Endothelial cell (in vitro differentiated cells): ENCODE results near the gene SWI5. TPM values are rescaled to one million over a fixed set of nuclear protein-coding genes. Genes with fewer than 3 reads are reported as not detected.
A peak's percentile ranks its signal among the peaks of the same experiment; 100 is the strongest.

Source experiments
- DNase-seq: peaks from one replicate; pipeline ENCODE4 v3.0.0; 2021; ENCODE audit warnings: low spot score
- H3K27ac Mint-ChIP-seq: one replicate; pipeline ENCODE4 v1.8.0; 2021; ENCODE audit warnings: mixed read lengths, inconsistent platforms; ENCODE audit not compliant: unreplicated experiment
- H3K27me3 Mint-ChIP-seq: one replicate; pipeline ENCODE4 v1.8.0; 2021; ENCODE audit warnings: mild to moderate bottlenecking, moderate library complexity, mixed read lengths, inconsistent platforms; ENCODE audit not compliant: unreplicated experiment
- H3K36me3 Mint-ChIP-seq: one replicate; pipeline ENCODE4 v1.8.0; 2021; ENCODE audit warnings: mild to moderate bottlenecking, low read depth, mixed read lengths, inconsistent platforms; ENCODE audit not compliant: unreplicated experiment
- H3K4me1 Mint-ChIP-seq: one replicate; pipeline ENCODE4 v1.8.0; 2021; ENCODE audit warnings: mild to moderate bottlenecking, mixed read lengths, inconsistent platforms; ENCODE audit not compliant: unreplicated experiment
- H3K4me3 Mint-ChIP-seq: one replicate; pipeline ENCODE4 v1.8.0; 2021; ENCODE audit warnings: mild to moderate bottlenecking, mixed read lengths, inconsistent platforms; ENCODE audit not compliant: unreplicated experiment
- H3K9me3 Mint-ChIP-seq: one replicate; pipeline ENCODE4 v1.8.0; 2021; ENCODE audit warnings: mixed read lengths, inconsistent platforms; ENCODE audit not compliant: unreplicated experiment
- total RNA-seq: library from RNA; stranded (reverse); fragmentation: NEBNext Ultra II Directional; extraction: Animal tissue kit (Norgen Biotek cat#: 25700); gene quantifications from one replicate; pipeline ENCODE4 v1.2.1, GENCODE V29; 2021; ENCODE audit not compliant: unreplicated experiment
- TF ChIP-seq, protein P1 (sequence below): fragments of 200-600 bp; sonication (generic); IDR thresholded peaks from one replicate; pipeline ENCODE4 v1.5.0; 2021; ENCODE audit warnings: antibody characterized with exemption; ENCODE audit not compliant: unreplicated experiment

The SWI5 gene
- total RNA-seq, 1 donor from 2014 or later: 26.8 TPM

DNA sequence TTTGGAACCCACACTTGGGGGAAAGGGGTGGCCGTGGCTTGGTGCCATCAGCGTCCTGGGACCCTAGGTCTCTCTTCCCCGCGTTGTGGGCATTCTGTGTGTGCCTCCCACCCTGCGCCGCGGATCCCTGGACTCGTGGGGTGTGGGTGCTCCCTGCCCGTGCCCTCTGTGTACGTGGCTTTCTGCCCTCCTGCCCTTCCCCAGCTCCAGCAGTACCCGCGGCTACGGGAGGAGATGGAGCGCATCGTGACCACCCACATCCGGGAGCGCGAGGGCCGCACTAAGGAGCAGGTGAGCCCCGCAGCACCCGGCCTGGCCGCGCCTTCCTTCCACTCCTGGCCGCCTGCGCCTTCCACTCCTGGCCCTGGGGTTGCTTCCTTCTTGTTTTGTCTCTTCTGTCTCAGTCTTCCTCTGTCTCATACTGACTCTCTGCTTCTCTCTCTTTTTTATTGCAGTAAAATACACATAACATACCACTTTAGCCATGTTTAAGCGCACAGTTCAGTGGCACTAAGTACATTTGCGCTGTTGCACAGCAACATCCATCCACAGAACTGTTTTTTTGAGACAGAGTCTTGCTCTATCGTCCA is 42.2 kb upstream of the SWI5 start:
- Mint-ChIP-seq H3K36me3 (no peaks in the 10 kb centered on the region), H3K4me3 (no peak overlapping the region), H3K27me3 (peaks cover 4% of the 10 kb centered on the region), H3K9me3 (no peaks in the 10 kb centered on the region), H3K27ac (no peak overlapping the region), H3K4me1 (peaks cover 5% of the 10 kb centered on the region)
- TF ChIP-seq, protein P1, sequence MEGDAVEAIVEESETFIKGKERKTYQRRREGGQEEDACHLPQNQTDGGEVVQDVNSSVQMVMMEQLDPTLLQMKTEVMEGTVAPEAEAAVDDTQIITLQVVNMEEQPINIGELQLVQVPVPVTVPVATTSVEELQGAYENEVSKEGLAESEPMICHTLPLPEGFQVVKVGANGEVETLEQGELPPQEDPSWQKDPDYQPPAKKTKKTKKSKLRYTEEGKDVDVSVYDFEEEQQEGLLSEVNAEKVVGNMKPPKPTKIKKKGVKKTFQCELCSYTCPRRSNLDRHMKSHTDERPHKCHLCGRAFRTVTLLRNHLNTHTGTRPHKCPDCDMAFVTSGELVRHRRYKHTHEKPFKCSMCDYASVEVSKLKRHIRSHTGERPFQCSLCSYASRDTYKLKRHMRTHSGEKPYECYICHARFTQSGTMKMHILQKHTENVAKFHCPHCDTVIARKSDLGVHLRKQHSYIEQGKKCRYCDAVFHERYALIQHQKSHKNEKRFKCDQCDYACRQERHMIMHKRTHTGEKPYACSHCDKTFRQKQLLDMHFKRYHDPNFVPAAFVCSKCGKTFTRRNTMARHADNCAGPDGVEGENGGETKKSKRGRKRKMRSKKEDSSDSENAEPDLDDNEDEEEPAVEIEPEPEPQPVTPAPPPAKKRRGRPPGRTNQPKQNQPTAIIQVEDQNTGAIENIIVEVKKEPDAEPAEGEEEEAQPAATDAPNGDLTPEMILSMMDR: no peak
- DNase-seq: no peak

DNA sequence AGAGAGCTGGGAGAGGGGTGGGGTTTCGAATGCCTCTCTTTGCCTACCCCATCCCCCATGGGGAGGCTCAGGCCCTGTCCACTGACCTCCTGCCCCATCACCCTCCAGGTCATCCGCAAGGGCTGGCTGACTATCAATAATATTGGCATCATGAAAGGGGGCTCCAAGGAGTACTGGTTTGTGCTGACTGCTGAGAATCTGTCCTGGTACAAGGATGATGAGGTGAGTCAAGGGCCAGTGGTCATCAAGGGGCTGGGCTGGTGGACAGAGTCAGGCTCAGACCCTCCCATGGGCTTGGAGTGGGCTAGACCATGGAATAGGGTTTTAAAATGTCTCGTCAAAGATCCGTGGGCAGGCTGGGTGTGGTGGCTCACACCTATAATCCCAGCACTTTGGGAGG is 34.0 kb upstream of the SWI5 start:
- H3K4me3 Mint-ChIP-seq: no peak overlapping the region
- H3K27me3 Mint-ChIP-seq: no peaks in the 10 kb centered on the region
- TF ChIP-seq, protein P1: no peak
- no peaks in the 10 kb centered on the region for H3K36me3 Mint-ChIP-seq
- no peak for DNase-seq
- H3K9me3 Mint-ChIP-seq: no peaks in the 10 kb centered on the region
- peaks cover 15% of the 10 kb centered on the region for H3K4me1 Mint-ChIP-seq
- no peak overlapping the region for H3K27ac Mint-ChIP-seq

DNA sequence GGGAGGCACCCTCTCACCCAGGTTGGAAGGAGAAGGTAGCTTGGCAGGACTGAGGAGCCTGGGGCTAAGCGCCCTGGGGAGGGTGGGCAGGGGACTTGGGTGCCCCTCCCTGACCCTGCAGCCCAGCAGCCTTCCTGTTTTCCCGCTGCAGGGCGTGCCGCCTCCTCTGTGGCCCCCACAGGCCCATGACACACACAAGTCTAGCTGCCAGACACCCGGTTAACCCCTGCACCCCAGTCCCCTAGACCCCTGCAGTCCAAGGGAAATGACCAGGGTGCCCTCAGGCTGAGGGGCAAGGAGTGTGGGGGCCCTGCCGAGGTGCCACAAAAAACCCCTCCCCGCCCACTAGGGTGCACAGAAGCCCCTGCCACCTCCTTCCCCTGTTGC is 33.3 kb upstream of the SWI5 start:
- Mint-ChIP-seq H3K9me3 (no peaks in the 10 kb centered on the region), H3K27ac (no peak overlapping the region), H3K4me1 (peaks cover 15% of the 10 kb centered on the region), H3K4me3 (no peak overlapping the region), H3K27me3 (peaks cover 4% of the 10 kb centered on the region), H3K36me3 (peaks cover 3% of the 10 kb centered on the region)
- TF ChIP-seq, protein P1: no peak
- no peak for DNase-seq

DNA sequence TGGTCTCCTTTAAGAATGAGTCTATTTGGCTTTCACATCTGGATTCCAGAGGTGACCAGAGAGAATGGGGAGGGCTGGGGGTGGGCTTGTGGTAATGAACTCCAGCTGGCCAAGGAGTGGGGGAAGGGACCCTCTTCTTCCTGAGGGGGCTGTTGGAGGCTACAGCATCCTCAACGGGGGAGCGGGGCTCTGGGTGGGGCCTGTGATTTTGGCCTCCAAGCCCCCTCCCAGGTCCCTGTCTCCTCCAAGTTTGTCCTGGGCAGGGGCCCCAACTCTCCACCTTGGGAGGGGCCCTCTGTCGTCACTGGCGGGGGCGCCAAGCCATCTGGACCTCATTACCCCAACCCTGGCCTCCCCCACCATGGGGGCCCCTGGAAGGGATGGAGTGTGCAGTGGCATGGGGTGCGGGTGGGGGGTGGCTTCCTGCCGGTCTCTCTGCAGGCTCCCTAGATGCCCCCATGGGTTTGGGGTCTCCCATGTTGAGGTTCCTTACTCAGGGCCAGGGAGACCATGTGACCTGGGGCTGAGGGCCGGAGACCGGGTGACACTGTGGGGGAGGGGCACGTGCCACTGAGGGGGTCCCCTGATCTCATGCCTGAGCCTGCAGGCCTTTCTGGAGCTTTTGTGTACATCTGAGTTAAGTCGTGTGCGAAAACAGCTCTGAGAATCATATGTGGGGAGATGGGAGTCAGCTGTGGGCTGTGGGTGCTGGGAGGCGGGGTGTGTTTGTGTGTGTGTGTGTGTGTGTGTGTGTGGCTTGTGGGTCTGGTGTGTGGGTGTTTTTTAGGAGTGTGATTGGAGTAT is 32.7 kb upstream of the SWI5 start:
- H3K27ac Mint-ChIP-seq: peak overlapping the region; percentile 26

More for the DNA sequence above, 32.7 kb upstream of the SWI5 start:
- TF ChIP-seq, protein P1: no peak
- Mint-ChIP-seq H3K9me3 (no peaks in the 10 kb centered on the region), H3K4me3 (peak overlapping the region; percentile 13), H3K36me3 (peaks cover 4% of the 10 kb centered on the region), H3K27me3 (peaks cover 4% of the 10 kb centered on the region), H3K4me1 (peaks cover 15% of the 10 kb centered on the region)
- no peak for DNase-seq
